ENCODE results near the gene POLR3A. TPM values are rescaled to one million over a fixed set of nuclear protein-coding genes. Genes with fewer than 3 reads are reported as not detected.

The POLR3A gene
- total RNA-seq, 1 experiment from 2014 or later = 18.0 TPM

DNA sequence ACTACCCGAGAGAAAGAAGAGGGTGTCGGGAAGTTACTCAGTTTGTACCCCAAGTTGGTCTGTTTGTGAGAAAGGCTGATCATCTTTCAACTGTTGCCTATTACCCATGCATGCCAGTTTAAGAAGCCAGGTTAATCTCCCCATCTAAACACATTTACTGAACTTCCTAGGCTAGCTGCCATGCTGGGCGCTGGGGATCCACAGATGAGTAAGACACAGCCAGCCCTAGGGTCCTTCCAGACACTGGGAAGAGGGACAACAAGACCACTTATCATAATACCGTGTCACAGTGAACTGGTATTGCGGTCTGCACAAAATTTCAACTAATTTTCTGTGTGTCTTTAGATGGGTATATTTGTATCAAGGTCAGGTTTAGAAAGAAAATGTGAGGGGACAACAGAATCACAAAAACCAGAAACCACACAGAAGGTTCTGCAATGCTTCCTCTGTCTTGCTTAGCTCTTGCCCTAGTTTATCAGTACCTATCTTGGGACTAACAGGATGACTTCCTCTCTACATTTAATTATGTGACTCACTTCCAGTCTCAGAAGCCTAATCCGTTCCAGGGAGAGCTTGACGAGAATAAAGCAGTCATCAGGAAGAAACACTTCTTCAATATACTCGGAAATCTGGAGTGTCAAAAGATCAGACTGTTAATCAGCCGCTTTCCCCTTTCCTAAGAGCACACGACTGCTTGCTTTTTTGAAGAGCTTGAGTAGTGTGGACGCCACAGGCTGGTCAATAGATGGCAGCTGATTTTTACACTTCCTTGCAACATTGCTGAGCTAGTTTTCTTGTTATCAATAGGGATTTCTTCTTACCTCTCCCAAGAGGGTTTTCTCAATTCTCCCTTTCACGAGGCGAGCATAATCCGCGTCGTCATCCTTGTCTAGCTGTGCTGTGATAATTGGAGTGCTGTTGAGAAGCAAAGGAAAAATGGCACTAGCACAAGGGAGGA, 45.7 kb downstream of the POLR3A start:
- DNase-seq (ENCODE audit: extremely low read depth, low read depth) = peak; percentile 53

GRCh38 chr10:77981281-77981680, 48.0 kb downstream of the POLR3A start:
- no peak for DNase-seq (ENCODE audit: extremely low read depth, low read depth)

- no peak for DNase-seq (ENCODE audit: extremely low read depth, low read depth)
These were observed 50.1 kb downstream of the POLR3A start for GRCh38 chr10:77979221-77979620.

GRCh38 chr10:77978360-77978759, 51.0 kb downstream of the POLR3A start:
- no peak for DNase-seq (ENCODE audit: extremely low read depth, low read depth)

GRCh38 chr10:77977934-77978333, 51.4 kb downstream of the POLR3A start:
- no peak for DNase-seq (ENCODE audit: extremely low read depth, low read depth)

- no peak for DNase-seq (ENCODE audit: extremely low read depth, low read depth)
These were observed 52.3 kb downstream of the POLR3A start for GRCh38 chr10:77977016-77977415.

- no peak for DNase-seq (ENCODE audit: extremely low read depth, low read depth)
These were observed 54.1 kb downstream of the POLR3A start for GRCh38 chr10:77975086-77975666.

- peak; percentile 38 for DNase-seq (ENCODE audit: extremely low read depth, low read depth)
These were observed 54.8 kb downstream of the POLR3A start for GRCh38 chr10:77974396-77975074.

DNA sequence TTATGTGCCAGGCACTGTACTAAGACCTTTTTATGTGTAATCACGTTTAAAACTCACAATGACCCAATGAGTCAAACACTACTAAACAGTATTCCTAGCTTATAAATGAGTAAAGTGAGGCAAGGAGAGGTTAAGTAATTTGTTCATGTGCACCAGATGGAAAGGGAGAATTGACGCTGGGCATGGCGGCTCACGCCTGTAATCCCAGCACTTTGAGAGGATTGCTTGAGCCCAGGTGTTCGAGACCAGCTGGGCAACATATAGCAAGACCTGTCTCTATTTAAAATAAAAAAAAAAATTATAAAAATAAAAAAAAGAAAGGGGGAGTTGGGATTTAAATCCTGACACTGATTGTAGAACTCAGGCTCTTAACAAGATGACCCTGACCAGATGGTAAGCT, 56.0 kb downstream of the POLR3A start:
- DNase-seq (ENCODE audit: extremely low read depth, low read depth) = no peak

GRCh38 chr10:77972148-77972547, 57.2 kb downstream of the POLR3A start:
- no peak for DNase-seq (ENCODE audit: extremely low read depth, low read depth)

GRCh38 chr10:77971804-77972144, 57.5 kb downstream of the POLR3A start:
- DNase-seq (ENCODE audit: extremely low read depth, low read depth) = no peak

- peak; percentile 11 for DNase-seq (ENCODE audit: extremely low read depth, low read depth)
These were observed 58.2 kb downstream of the POLR3A start for GRCh38 chr10:77970869-77971803.

GRCh38 chr10:77969114-77969513, 60.2 kb downstream of the POLR3A start:
- DNase-seq (ENCODE audit: extremely low read depth, low read depth) = no peak

GRCh38 chr10:77967611-77968022, 61.7 kb downstream of the POLR3A start:
- no peak for DNase-seq (ENCODE audit: extremely low read depth, low read depth)

GRCh38 chr10:77965294-77965693, 64.0 kb downstream of the POLR3A start:
- no peak for DNase-seq (ENCODE audit: extremely low read depth, low read depth)

- no peak for DNase-seq (ENCODE audit: extremely low read depth, low read depth)
These were observed 64.5 kb downstream of the POLR3A start for GRCh38 chr10:77964811-77965210.

GRCh38 chr10:77963901-77964300, 65.4 kb downstream of the POLR3A start:
- DNase-seq (ENCODE audit: extremely low read depth, low read depth) = no peak

DNA sequence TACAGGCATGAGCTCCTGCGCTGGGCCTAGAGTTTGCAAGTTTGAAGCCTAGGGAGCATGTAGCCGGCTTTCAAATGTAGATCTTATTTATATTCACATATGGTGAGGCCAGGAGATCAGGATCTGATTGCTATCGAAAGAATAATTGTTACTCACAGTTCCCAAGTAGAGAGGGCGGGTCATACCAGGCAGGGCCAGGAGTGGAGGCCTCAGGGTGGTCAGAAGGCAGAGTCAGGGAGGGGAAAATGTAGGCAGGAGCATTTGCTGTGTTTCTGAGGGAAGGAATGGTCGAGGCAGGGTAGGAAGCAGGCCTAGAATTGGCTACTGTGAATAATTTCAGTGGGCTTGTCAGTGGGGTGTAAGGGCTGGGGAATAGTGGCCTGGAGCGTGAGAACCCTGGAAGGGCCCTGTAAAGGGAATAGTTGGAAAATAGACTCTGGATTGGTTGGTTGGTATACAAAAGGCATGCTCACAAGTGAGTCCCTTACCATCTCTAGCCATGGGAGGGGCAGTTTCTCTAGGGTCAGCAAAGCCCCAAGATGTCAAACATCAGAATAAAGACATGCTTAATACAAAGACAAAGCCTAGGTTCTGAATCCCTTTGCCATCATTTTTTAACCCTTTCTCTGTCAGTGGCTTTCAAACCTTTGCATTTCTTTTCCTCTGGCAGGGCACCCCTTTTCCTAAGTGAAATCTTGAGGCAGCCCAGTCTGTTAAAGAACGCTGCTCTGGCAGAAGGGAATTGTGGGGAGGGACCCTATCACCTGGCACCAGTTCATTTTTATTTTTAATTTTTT, 66.8 kb downstream of the POLR3A start:
- DNase-seq (ENCODE audit: extremely low read depth, low read depth) = no peak

GRCh38 chr10:77961668-77962067, 67.6 kb downstream of the POLR3A start:
- DNase-seq (ENCODE audit: extremely low read depth, low read depth) = no peak

Data from NCI-H460 (cell line).